22Rv1 (cell line): ENCODE results near the gene CCL4.

Experiments
- ZFX ChIP-seq: fragments of 450-650 bp; IDR thresholded peaks from 2 replicates; pipeline ENCODE4 v1.6.1; 2017; ENCODE audit warnings: antibody characterized with exemption, borderline replicate concordance
- TF ChIP-seq, protein P1 (sequence below): fragments of 450-650 bp; IDR thresholded peaks from 2 replicates; pipeline ENCODE4 v1.5.1; 2017; ENCODE audit warnings: mild to moderate bottlenecking

DNA sequence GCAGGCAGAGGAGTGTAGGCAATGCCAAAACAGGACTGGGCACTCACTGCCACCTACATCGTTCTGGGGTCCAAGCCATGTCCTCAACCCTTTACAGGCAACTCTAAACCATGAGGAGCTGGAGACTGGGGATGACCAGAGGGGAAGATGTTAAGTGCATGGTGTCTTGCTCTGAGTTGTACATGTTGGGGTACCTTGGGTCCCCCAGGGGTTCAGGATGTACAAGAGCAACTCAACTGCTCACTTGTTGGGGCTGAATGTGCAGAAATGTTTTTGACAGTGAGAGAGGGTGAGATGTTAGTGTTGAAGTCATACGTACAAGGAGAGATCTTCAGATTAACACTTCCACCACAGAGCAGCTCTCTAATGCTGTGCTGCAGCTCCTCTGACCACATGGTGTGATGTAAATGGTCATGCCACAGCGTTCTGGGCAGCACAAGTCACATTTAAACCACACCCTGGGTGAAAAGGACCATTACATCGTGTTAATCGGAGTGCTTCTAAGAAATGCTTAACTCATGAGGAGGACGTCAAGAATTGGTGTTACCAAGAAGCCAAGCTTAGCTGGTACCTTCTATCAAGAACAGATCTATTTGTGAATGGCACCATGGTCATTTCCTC, 37.2 kb upstream of the CCL4 start:
- TF ChIP-seq, protein P1, sequence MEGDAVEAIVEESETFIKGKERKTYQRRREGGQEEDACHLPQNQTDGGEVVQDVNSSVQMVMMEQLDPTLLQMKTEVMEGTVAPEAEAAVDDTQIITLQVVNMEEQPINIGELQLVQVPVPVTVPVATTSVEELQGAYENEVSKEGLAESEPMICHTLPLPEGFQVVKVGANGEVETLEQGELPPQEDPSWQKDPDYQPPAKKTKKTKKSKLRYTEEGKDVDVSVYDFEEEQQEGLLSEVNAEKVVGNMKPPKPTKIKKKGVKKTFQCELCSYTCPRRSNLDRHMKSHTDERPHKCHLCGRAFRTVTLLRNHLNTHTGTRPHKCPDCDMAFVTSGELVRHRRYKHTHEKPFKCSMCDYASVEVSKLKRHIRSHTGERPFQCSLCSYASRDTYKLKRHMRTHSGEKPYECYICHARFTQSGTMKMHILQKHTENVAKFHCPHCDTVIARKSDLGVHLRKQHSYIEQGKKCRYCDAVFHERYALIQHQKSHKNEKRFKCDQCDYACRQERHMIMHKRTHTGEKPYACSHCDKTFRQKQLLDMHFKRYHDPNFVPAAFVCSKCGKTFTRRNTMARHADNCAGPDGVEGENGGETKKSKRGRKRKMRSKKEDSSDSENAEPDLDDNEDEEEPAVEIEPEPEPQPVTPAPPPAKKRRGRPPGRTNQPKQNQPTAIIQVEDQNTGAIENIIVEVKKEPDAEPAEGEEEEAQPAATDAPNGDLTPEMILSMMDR = no peak
- no peak for TF ChIP-seq ZFX
